Testis (tissue), 3 donors: ENCODE measurements around the gene ACTR8. TPM values are rescaled to one million over a fixed set of nuclear protein-coding genes. Genes with fewer than 3 reads are reported as not detected.
A peak's percentile ranks its signal among the peaks of the same experiment; 100 is the strongest.

Experiments used
- DNase-seq: peaks from one replicate; pipeline ENCODE4 v3.0.0-alpha.2; 2019
- H3K27ac ChIP-seq, 2 donors: fragments of 200-600 bp; sonication (generic); one replicate each; pipeline ENCODE4 v1.5.1; 2019
- H3K27me3 ChIP-seq: fragments of 200-600 bp; sonication (generic); one replicate; pipeline ENCODE4 v1.5.1; 2019
- H3K36me3 ChIP-seq: fragments of 200-600 bp; sonication (generic); one replicate; pipeline ENCODE4 v1.5.1; 2017; ENCODE audit warnings: low read depth; ENCODE audit errors: missing control alignments
- H3K4me1 ChIP-seq: fragments of 200-600 bp; sonication (generic); one replicate; pipeline ENCODE4 v1.5.1; 2019
- H3K4me3 ChIP-seq, 2 donors: fragments of 200-600 bp; sonication (generic); one replicate each; pipeline ENCODE4 v1.5.1; 2017 to 2019
- H3K9me3 ChIP-seq: fragments of 200-600 bp; sonication (generic); one replicate; pipeline ENCODE4 v1.5.1; 2017
- POLR2A ChIP-seq: fragments of 450-650 bp; IDR thresholded peaks from one replicate; pipeline ENCODE4 v1.6.1; 2017; ENCODE audit warnings: antibody characterized with exemption, mild to moderate bottlenecking, moderate library complexity
- WGBS, 2 donors: methylation state at CpG; one replicate each; pipeline ENCODE4 v1.1.5; 2018; 5-methylcytosine and 5-hydroxymethylcytosine counted together
- intact Hi-C: fragments of 100-400 bp; cut with DNase I; formaldehyde crosslinking; loops from one replicate; pipeline ENCODE4 v1.15.1; 2023; ENCODE audit warnings: low total_unique reads
- polyA plus RNA-seq: library from polyadenylated mRNA; stranded (reverse); fragments of 350-450 nt; fragmentation: Illumina TruSeq; extraction: RNeasy Lipid Tissue Mini Kit (QIAGEN cat#74804); gene quantifications from one replicate; pipeline ENCODE4 v1.2.3, GENCODE V29; 2014; ENCODE audit warnings: low read depth, low replicate concordance; ENCODE audit not compliant: insufficient read depth
- total RNA-seq, 2 donors: library from RNA; depleted of rRNA; stranded (reverse); fragments of >200 nt; gene quantifications; one replicate each; pipeline ENCODE4 v1.2.3, GENCODE V29; 2016
- TF ChIP-seq, protein P1 (sequence below), 3 experiments: fragments of 450-650 bp in 2 of 3; fragments of 200-600 bp in 1 of 3; sonication (generic) in 1 of 3; IDR thresholded peaks; one replicate each; pipeline ENCODE4 v1.5.1; 2016 to 2019; ENCODE audit warnings: antibody characterized with exemption in 3 of 3, mild to moderate bottlenecking in 2 of 3, moderate library complexity in 1 of 3

Gene ACTR8
- total and polyA plus RNA-seq, 3 donors from 2014 or later = 47.0 to 60.1 (median 56.4) TPM

DNA sequence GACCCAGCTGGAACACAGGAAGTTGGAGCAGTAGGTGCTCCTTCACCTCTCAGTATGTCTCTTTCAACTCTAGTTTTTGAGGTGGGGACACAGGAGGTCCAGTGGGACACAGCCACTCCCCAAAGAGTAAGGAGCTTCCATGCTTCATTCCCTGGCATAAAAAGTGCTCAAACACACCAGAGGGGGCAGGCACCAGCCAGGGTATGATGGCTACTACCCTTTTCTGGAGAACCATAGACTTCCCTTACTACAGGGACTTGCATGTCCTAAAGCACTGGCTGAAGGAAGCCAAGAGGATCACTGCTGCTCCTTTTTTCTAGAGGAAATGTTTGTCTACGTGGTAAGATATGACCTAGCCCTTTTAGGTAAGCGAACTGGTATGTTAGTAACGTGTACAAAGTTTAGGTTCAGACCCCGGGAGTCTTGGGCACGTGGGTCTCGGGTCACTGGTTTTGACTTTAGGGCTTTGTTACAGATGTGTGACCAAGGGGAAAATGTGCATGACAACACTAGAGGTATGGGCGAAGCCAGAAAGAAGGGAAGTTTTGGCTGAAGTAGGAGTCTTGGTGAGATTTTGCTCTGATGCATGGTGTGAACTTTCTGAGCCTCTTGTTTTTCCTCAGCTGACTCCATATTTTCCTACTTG lies 23.7 kb downstream of the ACTR8 start:
- H3K9me3 ChIP-seq = no peaks in the 10 kb centered on the region
- H3K4me1 ChIP-seq = no peaks in the 10 kb centered on the region
- TF ChIP-seq, protein P1, sequence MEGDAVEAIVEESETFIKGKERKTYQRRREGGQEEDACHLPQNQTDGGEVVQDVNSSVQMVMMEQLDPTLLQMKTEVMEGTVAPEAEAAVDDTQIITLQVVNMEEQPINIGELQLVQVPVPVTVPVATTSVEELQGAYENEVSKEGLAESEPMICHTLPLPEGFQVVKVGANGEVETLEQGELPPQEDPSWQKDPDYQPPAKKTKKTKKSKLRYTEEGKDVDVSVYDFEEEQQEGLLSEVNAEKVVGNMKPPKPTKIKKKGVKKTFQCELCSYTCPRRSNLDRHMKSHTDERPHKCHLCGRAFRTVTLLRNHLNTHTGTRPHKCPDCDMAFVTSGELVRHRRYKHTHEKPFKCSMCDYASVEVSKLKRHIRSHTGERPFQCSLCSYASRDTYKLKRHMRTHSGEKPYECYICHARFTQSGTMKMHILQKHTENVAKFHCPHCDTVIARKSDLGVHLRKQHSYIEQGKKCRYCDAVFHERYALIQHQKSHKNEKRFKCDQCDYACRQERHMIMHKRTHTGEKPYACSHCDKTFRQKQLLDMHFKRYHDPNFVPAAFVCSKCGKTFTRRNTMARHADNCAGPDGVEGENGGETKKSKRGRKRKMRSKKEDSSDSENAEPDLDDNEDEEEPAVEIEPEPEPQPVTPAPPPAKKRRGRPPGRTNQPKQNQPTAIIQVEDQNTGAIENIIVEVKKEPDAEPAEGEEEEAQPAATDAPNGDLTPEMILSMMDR (IDR thresholded peaks at IDR 0.05) = no peak
- no peak for TF ChIP-seq POLR2A
- intact Hi-C loops = no loop called here
- DNase-seq = no peak
- 80 to 89% methylated on average over 7 of the region's 7 CpGs for WGBS, 2 donors
- H3K4me3 ChIP-seq = no peak overlapping the region
- peak overlapping the region; percentile 35 to 60 for H3K27ac ChIP-seq
- no peaks in the 10 kb centered on the region for H3K36me3 ChIP-seq
- H3K27me3 ChIP-seq = no peaks in the 10 kb centered on the region

DNA sequence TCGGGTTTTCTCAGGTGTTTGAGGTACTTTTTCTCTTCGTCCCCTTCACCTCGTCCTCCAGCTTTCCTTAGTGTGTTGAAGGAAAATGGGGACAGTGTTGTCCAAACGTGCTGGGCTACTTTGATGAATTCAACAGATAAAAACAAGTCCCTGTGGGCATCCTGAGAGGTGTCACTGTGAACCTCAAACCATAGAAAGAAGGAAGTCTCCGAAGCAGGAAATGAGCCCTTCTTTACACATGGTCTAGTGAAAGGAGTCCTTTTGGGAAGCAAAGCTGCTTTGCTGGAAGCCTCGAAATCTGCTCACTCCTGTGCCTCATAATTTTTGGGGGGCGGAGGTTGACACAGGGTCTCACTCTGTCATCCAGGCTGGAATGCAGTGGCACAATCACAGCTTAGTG lies 25.0 kb downstream of the ACTR8 start:
- intact Hi-C loops = no loop called here
- Histone ChIP-seq H3K27me3 (no peaks in the 10 kb centered on the region), H3K36me3 (no peaks in the 10 kb centered on the region), H3K4me3 (no peak overlapping the region), H3K4me1 (no peaks in the 10 kb centered on the region), H3K9me3 (no peaks in the 10 kb centered on the region), H3K27ac (peak overlapping the region in 1 of 2 donors; percentile 53)
- no peak for TF ChIP-seq POLR2A
- TF ChIP-seq, protein P1 (IDR thresholded peaks at IDR 0.05) = no peak
- WGBS, 2 donors = 75 to 78% methylated on average over 7 of the region's 7 CpGs
- DNase-seq = no peak

DNA sequence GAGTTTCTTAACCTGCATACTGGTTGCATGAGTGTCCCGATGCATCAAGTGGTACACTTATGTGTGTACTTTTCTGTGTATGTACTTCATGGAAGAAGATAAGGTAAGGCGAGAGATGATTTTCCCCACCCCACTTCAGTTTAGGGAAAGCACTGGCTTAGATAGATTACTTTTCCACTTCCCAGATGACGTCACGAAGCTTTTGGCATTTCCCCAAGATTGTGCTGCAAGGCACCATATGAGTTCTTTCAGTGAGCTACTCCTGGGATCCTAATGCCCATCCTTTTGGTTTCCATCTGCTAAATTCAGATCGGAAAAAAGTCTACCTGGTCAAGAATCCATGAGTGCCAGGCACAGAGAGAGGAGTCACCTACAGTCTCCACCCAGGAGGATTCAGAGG lies 31.1 kb downstream of the ACTR8 start:
- TF ChIP-seq, protein P1 (IDR thresholded peaks at IDR 0.05) = no peak
- no peak for TF ChIP-seq POLR2A
- H3K36me3 ChIP-seq = no peaks in the 10 kb centered on the region
- no peaks in the 10 kb centered on the region for H3K27me3 ChIP-seq
- H3K4me3 ChIP-seq = no peak overlapping the region
- WGBS, 2 donors = 75% methylated on average over 5 of the region's 5 CpGs
- intact Hi-C loops = no loop called here
- no peak for DNase-seq
- H3K9me3 ChIP-seq = no peaks in the 10 kb centered on the region
- peaks cover 9% of the 10 kb centered on the region for H3K4me1 ChIP-seq
- no peak overlapping the region for H3K27ac ChIP-seq

DNA sequence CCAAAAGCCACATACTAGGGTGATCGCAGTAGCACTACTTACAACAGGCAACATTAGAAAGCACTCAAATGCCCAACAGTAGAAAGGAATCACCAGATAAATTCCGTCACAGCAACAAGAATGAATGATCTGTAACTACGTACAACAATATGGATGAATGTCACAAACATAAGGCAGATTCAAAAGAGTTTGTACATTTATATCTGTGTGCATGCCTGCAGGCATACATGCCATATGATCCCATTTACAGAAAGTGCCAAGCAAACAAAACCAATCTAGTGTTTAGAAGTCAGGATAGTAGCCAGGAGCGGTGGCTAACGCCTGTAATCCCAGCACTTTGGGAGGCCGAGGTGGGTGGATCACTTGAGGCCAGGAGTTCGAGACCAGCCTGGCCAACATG lies 32.0 kb downstream of the ACTR8 start:
- no peaks in the 10 kb centered on the region for H3K27me3 ChIP-seq
- no peak overlapping the region for H3K4me3 ChIP-seq
- intact Hi-C loops = no loop called here
- 91 to 95% methylated on average over 5 to 7 of the region's 7 CpGs for WGBS, 2 donors
- no peak overlapping the region for H3K27ac ChIP-seq
- H3K36me3 ChIP-seq = no peaks in the 10 kb centered on the region
- no peaks in the 10 kb centered on the region for H3K9me3 ChIP-seq
- H3K4me1 ChIP-seq = peaks cover 9% of the 10 kb centered on the region
- DNase-seq = no peak
- no peak for TF ChIP-seq POLR2A
- TF ChIP-seq, protein P1 (IDR thresholded peaks at IDR 0.05) = no peak

DNA sequence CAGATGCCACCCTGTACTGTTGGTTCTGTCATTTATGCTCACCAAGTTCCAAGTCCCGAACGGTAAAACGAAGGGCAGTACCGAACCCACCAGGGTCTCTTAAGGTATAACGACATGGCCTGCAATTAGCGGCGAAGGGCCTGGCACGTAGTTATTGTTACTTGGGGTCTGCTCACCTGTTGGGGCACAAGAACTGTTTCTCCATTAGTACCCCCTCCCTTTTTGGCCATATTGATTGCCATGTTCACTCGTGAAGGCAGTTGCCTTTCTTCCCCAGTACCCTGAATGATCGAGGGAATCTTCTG lies 35.1 kb downstream of the ACTR8 start:
- WGBS, 2 donors = 60 to 61% methylated on average over 10 of the region's 10 CpGs
- no peaks in the 10 kb centered on the region for H3K36me3 ChIP-seq
- DNase-seq = no peak
- H3K4me1 ChIP-seq = peaks cover 17% of the 10 kb centered on the region
- no peaks in the 10 kb centered on the region for H3K9me3 ChIP-seq
- no peaks in the 10 kb centered on the region for H3K27me3 ChIP-seq
- intact Hi-C loops = no loop called here
- no peak overlapping the region for H3K27ac ChIP-seq
- TF ChIP-seq, protein P1 (IDR thresholded peaks at IDR 0.05) = no peak
- TF ChIP-seq POLR2A = no peak
- peak overlapping the region; percentile 61 to 63 for H3K4me3 ChIP-seq
